HEK293T (cell line): ENCODE results near the gene SLC2A11.
"Not testable (repeated sequence)": the region's sequence is repeated elsewhere in the genome, so short reads cannot be mapped to it uniquely, and the experiment has no call there.

Experiments used
- CTCF ChIA-PET: fragments of 350-600 bp; formaldehyde crosslinking; extraction: SDS; loops from one replicate; lab custom pipeline; 2021; ENCODE audit warnings: antibody characterized with exemption, inconsistent platforms; lab: Yijun Ruan, JAX
- POLR2A ChIA-PET: fragments of 350-600 bp; formaldehyde crosslinking; extraction: SDS; loops from one replicate; lab custom pipeline; 2020; ENCODE audit warnings: antibody characterized with exemption, inconsistent platforms; lab: Yijun Ruan, JAX
- DNase-seq: peaks from one replicate; pipeline ENCODE4 v3.0.0; 2012; ENCODE audit warnings: mixed read lengths; ENCODE audit errors: extremely low spot score
- ARNT ChIP-seq: fragments of 450-650 bp; IDR thresholded peaks from 2 replicates; pipeline ENCODE4 v1.6.1; 2017; ENCODE audit warnings: mild to moderate bottlenecking
- BHLHE40 ChIP-seq: fragments of 450-650 bp; IDR thresholded peaks from 2 replicates; pipeline ENCODE4 v1.6.1; 2016; ENCODE audit warnings: mild to moderate bottlenecking, moderate library complexity, borderline replicate concordance
- CTBP1 ChIP-seq: fragments of 450-650 bp; IDR thresholded peaks from 2 replicates; pipeline ENCODE4 v1.6.1; 2016; ENCODE audit warnings: borderline replicate concordance
- ELF4 ChIP-seq: fragments of 450-650 bp; IDR thresholded peaks from 2 replicates; pipeline ENCODE4 v1.6.1; 2017; ENCODE audit warnings: antibody characterized with exemption
- FOXA1 ChIP-seq: fragments of 450-650 bp; IDR thresholded peaks from 2 replicates; pipeline ENCODE4 v1.6.1; 2016; ENCODE audit warnings: mild to moderate bottlenecking
- FOXK2 ChIP-seq: fragments of 450-650 bp; IDR thresholded peaks from 2 replicates; pipeline ENCODE4 v1.6.1; 2016; ENCODE audit warnings: mild to moderate bottlenecking
- FOXM1 ChIP-seq: fragments of 450-650 bp; IDR thresholded peaks from 2 replicates; pipeline ENCODE4 v1.6.1; 2017; ENCODE audit warnings: mild to moderate bottlenecking, borderline replicate concordance
- HDGF ChIP-seq: fragments of 450-650 bp; IDR thresholded peaks from 2 replicates; pipeline ENCODE4 v1.6.1; 2017; ENCODE audit warnings: antibody characterized with exemption, borderline replicate concordance
- L3MBTL2 ChIP-seq: fragments of 450-650 bp; conservative IDR thresholded peaks from 2 replicates; pipeline ENCODE4 v1.6.1; 2016; ENCODE audit warnings: mild to moderate bottlenecking
- LEF1 ChIP-seq: fragments of 450-650 bp; IDR thresholded peaks from 2 replicates; pipeline ENCODE4 v1.6.1; 2017; ENCODE audit warnings: mild to moderate bottlenecking, borderline replicate concordance
- NFRKB ChIP-seq: fragments of 450-650 bp; IDR thresholded peaks from 2 replicates; pipeline ENCODE4 v1.6.1; 2016; ENCODE audit warnings: mild to moderate bottlenecking, moderate library complexity
- PKNOX1 ChIP-seq: fragments of 450-650 bp; IDR thresholded peaks from 2 replicates; pipeline ENCODE4 v1.6.1; 2016
- SP1 ChIP-seq: fragments of 450-650 bp; IDR thresholded peaks from 2 replicates; pipeline ENCODE4 v1.6.1; 2017
- SUZ12 ChIP-seq: fragments of 450-650 bp; IDR thresholded peaks from 2 replicates; pipeline ENCODE4 v1.6.1; 2016; ENCODE audit warnings: mild to moderate bottlenecking
- TARDBP ChIP-seq: fragments of 450-650 bp; IDR thresholded peaks from 2 replicates; pipeline ENCODE4 v1.6.1; 2016
- ZNF384 ChIP-seq: fragments of 450-650 bp; IDR thresholded peaks from 2 replicates; pipeline ENCODE4 v1.6.1; 2016

Gene SLC2A11

GRCh38 chr22:23856721-23857605 is 712 bp upstream of the SLC2A11 start:
- ChIA-PET CTCF (interaction anchor here (0.6 to 2.8 kb wide), 6 partner anchors 7 to 99 kb away, joined by 3 to 18 read pairs (median 4); no protein-coding TSS in a partner anchor), POLR2A (interaction anchor here (0.6 to 6.8 kb wide), 57 partner anchors 8 to 698 kb away, joined by 3 to 85 read pairs (median 5); partner anchors contain the start of genes C22orf15, CHCHD10, DERL3 and GUCD1)
- TF ChIP-seq PKNOX1 (no peak), ZNF384 (no peak), TARDBP (no peak), LEF1 (no peak), NFRKB (no peak), SP1 (no peak)
- no peak for DNase-seq

- POLR2A ChIA-PET: interaction anchor here (1.2 to 6.8 kb wide), 10 partner anchors 9 to 221 kb away, joined by 3 to 85 read pairs (median 20); partner anchors contain the start of genes CHCHD10 and MIF
- TF ChIP-seq HDGF: no peak
- no peak for TF ChIP-seq L3MBTL2
- TF ChIP-seq ARNT: no peak
- TF ChIP-seq SUZ12: no peak
- TF ChIP-seq NFRKB: no peak
- no peak for TF ChIP-seq BHLHE40
- TF ChIP-seq ZNF384: no peak
- no peak for TF ChIP-seq FOXA1
- TF ChIP-seq LEF1: no peak
- no peak for DNase-seq
- CTCF ChIA-PET: interaction anchor here (0.6 to 2.8 kb wide), 6 partner anchors 8 to 145 kb away, joined by 3 to 18 read pairs (median 4); partner anchors contain the start of gene MIF
Observed at GRCh38 chr22:23858484-23858815, 775 bp downstream of the SLC2A11 start.

GRCh38 chr22:23859201-23859600 is 1.5 kb downstream of the SLC2A11 start:
- ChIA-PET CTCF (interaction anchor here (0.6 to 2.8 kb wide), 5 partner anchors 9 to 90 kb away, joined by 3 to 18 read pairs (median 4); partner anchors contain the start of gene MIF), POLR2A (interaction anchor here (1.4 to 6.8 kb wide), 8 partner anchors 8 to 221 kb away, joined by 3 to 85 read pairs (median 24); partner anchors contain the start of genes CHCHD10 and MIF)
- TF ChIP-seq L3MBTL2 (no peak), FOXA1 (no peak), LEF1 (no peak), CTBP1 (no peak), TARDBP (no peak), ELF4 (no peak), HDGF (no peak), SUZ12 (no peak), ARNT (no peak), ZNF384 (no peak), SP1 (no peak), FOXK2 (no peak), PKNOX1 (no peak), NFRKB (no peak), BHLHE40 (no peak), FOXM1 (no peak)
- DNase-seq: no peak

GRCh38 chr22:23860187-23860586 is 2.5 kb downstream of the SLC2A11 start:
- ChIA-PET CTCF (interaction anchor here (0.5 kb wide), 1 partner anchor 142 kb away, joined by 8 read pairs; no protein-coding TSS in a partner anchor), POLR2A (interaction anchor here (6.8 kb wide), 1 partner anchor 33 kb away, joined by 85 read pairs; the partner anchor contains the start of gene MIF)
- not testable (repeated sequence) for DNase-seq

- peak; percentile 73 for DNase-seq
- TF ChIP-seq FOXA1 (no peak), HDGF (no peak), ZNF384 (no peak), L3MBTL2 (no peak), PKNOX1 (no peak), ARNT (no peak), BHLHE40 (no peak), SUZ12 (no peak), SP1 (no peak), FOXM1 (no peak), TARDBP (no peak), LEF1 (no peak), NFRKB (no peak)
- POLR2A ChIA-PET: interaction anchor here (6.8 kb wide), 1 partner anchor 31 kb away, joined by 85 read pairs; the partner anchor contains the start of gene MIF
- CTCF ChIA-PET: interaction anchor here (0.9 to 1.1 kb wide), 3 partner anchors 10 to 94 kb away, joined by 3 to 4 read pairs (median 4); no protein-coding TSS in a partner anchor
Observed at GRCh38 chr22:23862103-23862502, 4.4 kb downstream of the SLC2A11 start.

GRCh38 chr22:23864499-23865154 is 7.0 kb downstream of the SLC2A11 start:
- ChIA-PET CTCF (interaction anchor here (0.6 to 1.1 kb wide), 2 partner anchors 17 to 30 kb away, joined by 3 to 4 read pairs; partner anchors contain the start of gene MIF), POLR2A (interaction anchor here (1.8 kb wide), 1 partner anchor 30 kb away, joined by 10 read pairs; the partner anchor contains the start of gene MIF)
- not testable (repeated sequence) for DNase-seq
